ENCODE results near the gene PLCB1.
"Not testable (repeated sequence)": the region's sequence is repeated elsewhere in the genome, so short reads cannot be mapped to it uniquely, and the experiment has no call there.

The PLCB1 gene

GRCh38 chr20:8131598-8132483 lies at the start of gene PLCB1:
TSS of gene PLCB1 (plus strand) at chr20:8132266. CDS start at chr20:8132652, 386 bp downstream.
- peak within 1 kb of the TSS; percentile 90 for H3K4me3 ChIP-seq (ENCODE audit: low read depth, low read length)
- H3K27ac ChIP-seq (ENCODE audit: low read depth, low read length), result peak within 1 kb of the TSS; percentile 58

GRCh38 chr20:8082989-8083388 lies 49.1 kb upstream of the PLCB1 start:
- Histone ChIP-seq H3K27me3 (ENCODE audit: insufficient read depth, low read length) (no peaks in the 10 kb centered on the region), H3K79me2 (ENCODE audit: control insufficient read depth, insufficient read depth, low read length, unreplicated experiment) (no peaks in the 10 kb centered on the region), H3K36me3 (ENCODE audit: insufficient read depth, low read length) (no peaks in the 10 kb centered on the region), H3K27ac (ENCODE audit: low read depth, low read length) (no peak overlapping the region), H3K4me3 (ENCODE audit: low read depth, low read length) (no peak overlapping the region), H3K4me1 (ENCODE audit: control insufficient read depth, insufficient read depth, low read length, unreplicated experiment) (peaks cover 7% of the 10 kb centered on the region), H2AFZ (ENCODE audit: low read length, unreplicated experiment) (no peak overlapping the region)

More at GRCh38 chr20:8131598-8132483, at the start of gene PLCB1:
- Histone ChIP-seq H3K27me3 (ENCODE audit: insufficient read depth, low read length) (no peaks in the 10 kb centered on the region), H3K36me3 (ENCODE audit: insufficient read depth, low read length) (no peaks in the 10 kb centered on the region), H3K4me1 (ENCODE audit: control insufficient read depth, insufficient read depth, low read length, unreplicated experiment) (peaks cover 11% of the 10 kb centered on the region), H3K79me2 (ENCODE audit: control insufficient read depth, insufficient read depth, low read length, unreplicated experiment) (peaks cover 14% of the 10 kb centered on the region), H2AFZ (ENCODE audit: low read length, unreplicated experiment) (peak within 1 kb of the TSS; percentile 94)

GRCh38 chr20:8089668-8090067 lies 42.4 kb upstream of the PLCB1 start:
- Histone ChIP-seq H3K27me3 (ENCODE audit: insufficient read depth, low read length) (no peaks in the 10 kb centered on the region), H3K36me3 (ENCODE audit: insufficient read depth, low read length) (no peaks in the 10 kb centered on the region), H2AFZ (ENCODE audit: low read length, unreplicated experiment) (no peak overlapping the region)

GRCh38 chr20:8094415-8094818 lies 37.6 kb upstream of the PLCB1 start:
- peak overlapping the region; percentile 8; the same call in 1 of the 2 replicates for H3K4me3 ChIP-seq (ENCODE audit: low read depth, low read length)
- H3K4me1 ChIP-seq (ENCODE audit: control insufficient read depth, insufficient read depth, low read length, unreplicated experiment), result peaks cover 24% of the 10 kb centered on the region
- H3K36me3 ChIP-seq (ENCODE audit: insufficient read depth, low read length), result no peaks in the 10 kb centered on the region
- H3K79me2 ChIP-seq (ENCODE audit: control insufficient read depth, insufficient read depth, low read length, unreplicated experiment), result no peaks in the 10 kb centered on the region
- H3K27me3 ChIP-seq (ENCODE audit: insufficient read depth, low read length), result no peaks in the 10 kb centered on the region
- H3K27ac ChIP-seq (ENCODE audit: low read depth, low read length), result peak overlapping the region; percentile 90
- no peak overlapping the region for H2AFZ ChIP-seq (ENCODE audit: low read length, unreplicated experiment)

More at GRCh38 chr20:8089668-8090067, 42.4 kb upstream of the PLCB1 start:
- Histone ChIP-seq H3K4me1 (ENCODE audit: control insufficient read depth, insufficient read depth, low read length, unreplicated experiment) (peaks cover 11% of the 10 kb centered on the region), H3K4me3 (ENCODE audit: low read depth, low read length) (no peak overlapping the region), H3K27ac (ENCODE audit: low read depth, low read length) (no peak overlapping the region), H3K79me2 (ENCODE audit: control insufficient read depth, insufficient read depth, low read length, unreplicated experiment) (no peaks in the 10 kb centered on the region)

- Histone ChIP-seq H3K36me3 (ENCODE audit: insufficient read depth, low read length) (no peaks in the 10 kb centered on the region), H2AFZ (ENCODE audit: low read length, unreplicated experiment) (no peak overlapping the region), H3K4me3 (ENCODE audit: low read depth, low read length) (0 out of 2 replicates have a peak overlapping the region, but pooled peaks have one; percentile 8), H3K27ac (ENCODE audit: low read depth, low read length) (peak overlapping the region; percentile 90), H3K4me1 (ENCODE audit: control insufficient read depth, insufficient read depth, low read length, unreplicated experiment) (peaks cover 24% of the 10 kb centered on the region), H3K27me3 (ENCODE audit: insufficient read depth, low read length) (no peaks in the 10 kb centered on the region), H3K79me2 (ENCODE audit: control insufficient read depth, insufficient read depth, low read length, unreplicated experiment) (no peaks in the 10 kb centered on the region)
Observed at GRCh38 chr20:8094850-8095249, 37.2 kb upstream of the PLCB1 start.

- H3K27me3 ChIP-seq (ENCODE audit: insufficient read depth, low read length), result no peaks in the 10 kb centered on the region
- H3K4me3 ChIP-seq (ENCODE audit: low read depth, low read length), result no peak overlapping the region
- peaks cover 24% of the 10 kb centered on the region for H3K4me1 ChIP-seq (ENCODE audit: control insufficient read depth, insufficient read depth, low read length, unreplicated experiment)
- H3K36me3 ChIP-seq (ENCODE audit: insufficient read depth, low read length), result no peaks in the 10 kb centered on the region
- H2AFZ ChIP-seq (ENCODE audit: low read length, unreplicated experiment), result peak overlapping the region; percentile 25
- no peaks in the 10 kb centered on the region for H3K79me2 ChIP-seq (ENCODE audit: control insufficient read depth, insufficient read depth, low read length, unreplicated experiment)
- peak overlapping the region; percentile 90 for H3K27ac ChIP-seq (ENCODE audit: low read depth, low read length)
Observed at GRCh38 chr20:8095648-8096572, 36.2 kb upstream of the PLCB1 start.

GRCh38 chr20:8097307-8097706 lies 34.8 kb upstream of the PLCB1 start:
- Histone ChIP-seq H3K36me3 (ENCODE audit: insufficient read depth, low read length) (no peaks in the 10 kb centered on the region), H3K27me3 (ENCODE audit: insufficient read depth, low read length) (no peaks in the 10 kb centered on the region), H3K79me2 (ENCODE audit: control insufficient read depth, insufficient read depth, low read length, unreplicated experiment) (no peaks in the 10 kb centered on the region), H3K27ac (ENCODE audit: low read depth, low read length) (no peak overlapping the region), H3K4me3 (ENCODE audit: low read depth, low read length) (no peak overlapping the region), H2AFZ (ENCODE audit: low read length, unreplicated experiment) (no peak overlapping the region), H3K4me1 (ENCODE audit: control insufficient read depth, insufficient read depth, low read length, unreplicated experiment) (peaks cover 24% of the 10 kb centered on the region)

GRCh38 chr20:8104252-8104651 lies 27.8 kb upstream of the PLCB1 start:
- H3K36me3 ChIP-seq (ENCODE audit: insufficient read depth, low read length), result no peaks in the 10 kb centered on the region
- H2AFZ ChIP-seq (ENCODE audit: low read length, unreplicated experiment), result no peak overlapping the region
- H3K79me2 ChIP-seq (ENCODE audit: control insufficient read depth, insufficient read depth, low read length, unreplicated experiment), result no peaks in the 10 kb centered on the region
- H3K27me3 ChIP-seq (ENCODE audit: insufficient read depth, low read length), result no peaks in the 10 kb centered on the region
- no peak overlapping the region for H3K4me3 ChIP-seq (ENCODE audit: low read depth, low read length)
- no peaks in the 10 kb centered on the region for H3K4me1 ChIP-seq (ENCODE audit: control insufficient read depth, insufficient read depth, low read length, unreplicated experiment)
- no peak overlapping the region for H3K27ac ChIP-seq (ENCODE audit: low read depth, low read length)

- not testable (repeated sequence) for H3K79me2 ChIP-seq (ENCODE audit: control insufficient read depth, insufficient read depth, low read length, unreplicated experiment); H3K27me3 ChIP-seq (ENCODE audit: insufficient read depth, low read length); H3K4me3 ChIP-seq (ENCODE audit: low read depth, low read length)
Observed at GRCh38 chr20:8114612-8115011, 17.5 kb upstream of the PLCB1 start.

GRCh38 chr20:8115436-8115835 lies 16.6 kb upstream of the PLCB1 start:
- Histone ChIP-seq H3K27ac (ENCODE audit: low read depth, low read length) (no peak overlapping the region), H3K4me3 (ENCODE audit: low read depth, low read length) (no peak overlapping the region), H2AFZ (ENCODE audit: low read length, unreplicated experiment) (no peak overlapping the region), H3K27me3 (ENCODE audit: insufficient read depth, low read length) (no peaks in the 10 kb centered on the region), H3K4me1 (ENCODE audit: control insufficient read depth, insufficient read depth, low read length, unreplicated experiment) (no peaks in the 10 kb centered on the region), H3K36me3 (ENCODE audit: insufficient read depth, low read length) (no peaks in the 10 kb centered on the region), H3K79me2 (ENCODE audit: control insufficient read depth, insufficient read depth, low read length, unreplicated experiment) (no peaks in the 10 kb centered on the region)

More at GRCh38 chr20:8114612-8115011, 17.5 kb upstream of the PLCB1 start:
- not testable (repeated sequence) for H3K4me1 ChIP-seq (ENCODE audit: control insufficient read depth, insufficient read depth, low read length, unreplicated experiment); H3K36me3 ChIP-seq (ENCODE audit: insufficient read depth, low read length); H2AFZ ChIP-seq (ENCODE audit: low read length, unreplicated experiment); H3K27ac ChIP-seq (ENCODE audit: low read depth, low read length)

All from ACC112 (cell line).